Stimulated activated CD8-positive, alpha-beta memory T cell treated with anti-CD3 and anti-CD28 coated beads, Interleukin-7, amount 100 ng/mL, for 48 hours (primary cell): ENCODE measurements around the gene TMEM167A.
A peak's percentile ranks its signal among the peaks of the same experiment; 100 is the strongest.

Experiments used
- DNase-seq, 2 donors: peaks; one replicate each; pipeline ENCODE4 v3.0.0-alpha.2; 2020; ENCODE audit warnings: low read depth in 1 of 2; ENCODE audit errors: extremely low read depth in 1 of 2

The TMEM167A gene

DNA sequence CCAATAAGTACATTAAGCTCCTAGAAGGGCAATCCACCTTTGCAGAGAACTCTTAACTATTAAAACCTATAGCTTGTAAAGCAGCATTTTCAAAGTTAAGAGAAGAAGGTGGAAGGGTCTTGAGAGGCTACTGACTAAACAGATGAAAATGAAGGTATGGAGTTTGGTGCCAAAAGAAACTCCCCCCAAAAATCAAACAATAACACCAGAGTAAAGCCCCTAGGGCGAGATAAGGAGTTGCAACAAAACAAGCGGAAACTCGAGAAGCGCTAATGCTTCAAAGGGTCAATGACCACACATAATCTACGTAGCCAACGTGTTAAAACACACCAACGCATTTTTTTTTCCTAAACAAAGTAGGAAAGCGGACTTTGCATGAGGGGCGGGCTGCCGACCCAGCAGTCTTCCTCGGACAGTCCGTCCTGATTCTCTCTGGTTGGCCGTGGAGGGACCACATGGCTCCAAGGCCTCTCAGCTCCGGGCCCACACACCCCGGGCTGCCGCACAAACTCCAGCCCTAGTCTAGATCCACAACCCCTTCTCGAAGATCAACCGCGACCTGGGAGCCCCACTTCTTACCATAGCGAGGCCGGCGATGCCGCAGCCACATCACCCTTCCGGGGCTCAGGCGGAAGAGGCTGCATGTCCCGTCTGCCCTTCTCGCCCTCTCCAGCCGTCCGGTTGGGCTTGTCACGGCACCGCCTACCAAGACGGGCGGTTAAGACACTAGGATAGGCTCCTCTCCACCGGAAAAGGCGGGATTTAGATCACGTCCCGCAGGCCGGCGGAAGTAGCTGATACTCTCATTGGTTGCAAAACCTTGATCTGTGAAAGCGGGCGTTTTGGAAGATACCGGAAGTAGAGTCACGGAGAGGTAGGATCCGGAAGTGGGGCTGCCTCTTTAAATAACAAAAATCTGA is at the start of gene TMEM167A, which contains the start of gene XRCC4:
Gene TMEM167A, minus strand, starts transcription at position 653 of the 920 bp plus-strand sequence. Its CDS starts 71 bp downstream, at position 582.
Gene XRCC4, plus strand, starts transcription at position 806 of the 920 bp plus-strand sequence. CDS start 27,373 bp downstream, outside the sequence.
- DNase-seq, result peak; percentile 83 to 95

GRCh38 chr5:83126501-83126900 is 49.3 kb upstream of the TMEM167A start:
- no peak for DNase-seq

DNA sequence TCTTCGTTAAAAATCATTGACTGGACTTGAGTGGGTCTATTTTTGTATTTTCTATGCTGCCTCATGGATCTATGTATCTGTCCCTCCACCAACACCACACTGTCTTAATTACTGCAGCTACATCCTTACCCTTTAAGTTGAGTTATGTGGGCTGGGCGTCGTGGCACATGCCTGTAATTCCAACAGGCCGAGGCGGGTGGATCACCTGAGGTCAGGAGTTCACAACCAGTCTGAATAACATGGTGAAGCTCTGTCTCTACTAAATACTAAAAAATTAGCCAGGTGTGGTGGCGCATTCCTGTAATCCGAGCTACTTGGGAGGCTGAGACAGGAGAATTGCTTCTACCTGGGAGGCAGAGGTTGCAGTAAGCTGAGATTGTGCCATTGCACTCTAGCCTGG is 48.4 kb upstream of the TMEM167A start:
- no peak for DNase-seq

GRCh38 chr5:83124593-83124992 is 47.4 kb upstream of the TMEM167A start:
- no peak for DNase-seq

DNA sequence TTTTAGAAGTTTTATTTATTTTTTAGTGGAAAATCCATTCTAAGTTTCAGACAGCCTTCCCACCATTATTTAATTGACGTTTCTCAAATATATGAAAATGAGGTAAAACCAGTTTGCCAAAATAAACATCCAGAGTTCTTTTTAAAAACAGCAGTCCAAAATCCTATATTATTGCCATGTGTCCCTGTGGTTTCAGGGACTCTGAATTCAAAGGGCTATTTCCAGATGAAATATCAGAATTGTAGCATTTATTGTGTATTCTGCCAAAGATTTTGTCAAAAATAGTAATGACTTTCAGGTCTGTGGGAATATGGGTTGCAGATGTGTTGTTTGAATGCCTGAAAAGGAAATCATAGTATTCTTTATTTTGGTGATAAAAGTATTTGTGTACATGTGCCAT is 41.8 kb upstream of the TMEM167A start:
- DNase-seq, result no peak

GRCh38 chr5:83118471-83118870 is 41.3 kb upstream of the TMEM167A start:
- no peak for DNase-seq

- DNase-seq, result no peak
These were observed 38.6 kb upstream of the TMEM167A start for GRCh38 chr5:83115816-83116215.

DNA sequence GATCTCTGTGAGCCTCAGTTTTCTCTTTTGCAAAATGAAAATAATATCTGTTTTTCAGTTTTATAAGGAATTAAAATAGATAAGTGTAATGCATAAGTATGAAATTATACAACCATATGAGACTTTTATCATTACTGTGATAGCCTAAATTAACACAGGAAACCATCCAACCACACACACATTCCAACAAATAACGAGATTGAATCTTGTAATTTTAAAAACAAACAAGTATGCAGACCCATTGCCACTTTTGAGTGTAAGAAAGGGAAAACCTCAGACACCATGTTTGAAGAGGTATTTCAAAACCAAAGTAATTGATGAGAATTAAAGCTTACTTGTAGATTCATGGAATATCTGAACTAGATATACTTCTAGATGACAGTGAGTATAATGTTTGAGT is 32.2 kb upstream of the TMEM167A start:
- no peak for DNase-seq

DNA sequence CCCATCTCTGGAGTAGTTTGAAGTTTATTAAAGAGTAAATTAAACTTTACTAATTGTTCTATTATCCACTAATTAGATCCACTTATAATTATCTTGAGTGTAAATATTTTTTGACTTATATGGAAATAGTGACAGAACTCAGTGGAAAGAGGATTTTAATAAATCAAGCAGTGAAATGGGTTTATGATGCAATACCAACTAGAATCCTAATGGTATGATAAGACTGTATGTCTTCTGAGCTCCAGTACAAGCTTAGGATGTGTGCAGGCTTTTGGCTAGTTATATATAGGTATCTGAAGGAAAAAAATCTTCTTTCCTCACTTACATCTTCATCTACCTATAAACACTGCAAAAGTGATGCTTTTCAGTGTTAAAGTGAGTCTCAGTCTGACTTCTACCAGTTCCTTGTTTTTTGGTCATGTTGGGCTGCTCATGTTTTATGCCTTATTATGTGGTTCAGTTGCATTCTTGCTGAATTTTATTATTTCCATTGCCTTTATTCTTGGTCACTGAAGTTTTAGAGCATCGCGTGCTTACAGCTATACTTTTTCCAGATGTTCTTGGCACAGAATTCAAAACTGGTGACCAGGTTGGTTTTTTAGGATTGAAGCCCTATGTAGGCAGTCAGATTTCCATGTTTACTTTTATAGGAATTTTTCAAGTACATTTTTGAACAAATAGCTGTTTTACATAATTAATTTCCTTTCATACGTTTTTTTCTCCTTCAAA is 30.7 kb upstream of the TMEM167A start:
- DNase-seq, result no peak

DNA sequence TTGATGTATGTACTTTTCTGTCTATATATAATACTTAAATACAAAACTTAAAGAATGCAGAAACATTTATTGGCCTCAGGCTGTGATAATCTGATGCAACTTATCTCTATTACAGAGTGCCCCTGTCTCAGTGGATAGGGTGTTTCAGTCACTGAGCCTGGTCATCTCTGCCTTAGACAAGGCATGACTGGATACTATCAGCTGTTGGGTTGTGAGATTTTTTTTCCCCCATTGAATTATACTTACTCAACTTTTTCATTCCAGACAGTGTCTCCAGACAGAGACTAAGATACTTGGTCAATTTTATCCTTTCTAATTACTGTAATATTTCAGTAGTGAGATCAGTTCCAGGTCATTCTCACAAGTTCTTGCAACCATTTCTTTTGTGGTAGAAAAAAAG is 26.8 kb upstream of the TMEM167A start:
- DNase-seq, result no peak

- no peak for DNase-seq
These were observed 25.3 kb upstream of the TMEM167A start for GRCh38 chr5:83102364-83102980.

DNA sequence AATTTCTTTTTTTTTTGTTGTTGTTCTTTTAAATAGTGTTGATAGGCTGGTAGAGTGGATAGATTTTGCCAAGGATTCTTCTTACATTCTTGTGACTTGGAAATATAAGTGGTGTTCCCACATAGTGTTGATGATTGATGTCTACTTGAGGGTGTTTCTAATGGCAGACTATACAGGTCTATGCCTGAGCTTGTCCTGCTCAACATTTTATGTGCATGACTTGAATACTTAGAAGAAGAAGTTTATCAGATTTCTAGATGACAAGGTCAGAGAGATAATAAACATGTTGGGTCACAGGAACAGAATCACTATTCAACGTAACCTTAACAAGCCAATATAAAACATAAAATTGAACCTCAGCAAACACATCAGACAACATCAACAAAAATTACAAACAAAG is 24.3 kb upstream of the TMEM167A start:
- DNase-seq, result no peak

DNA sequence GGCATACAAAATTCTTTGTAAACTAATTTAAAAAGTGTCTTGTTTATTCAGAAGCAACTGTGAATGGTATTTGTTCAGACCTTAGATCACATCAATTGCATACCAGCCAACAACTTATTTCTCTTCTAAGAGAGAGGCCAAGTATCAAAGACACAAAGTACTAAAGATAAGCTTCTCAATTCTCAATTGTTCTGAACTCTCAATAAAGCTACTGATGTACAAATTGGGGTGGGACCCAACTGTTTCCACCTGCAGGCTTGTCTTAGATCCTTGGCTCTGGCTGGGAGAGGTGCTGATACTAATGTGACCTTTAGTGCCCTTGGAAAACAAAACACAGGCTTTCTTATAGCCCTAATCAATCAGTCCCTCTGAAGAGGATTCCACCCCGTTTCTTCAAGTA is 22.3 kb upstream of the TMEM167A start:
- no peak for DNase-seq

DNA sequence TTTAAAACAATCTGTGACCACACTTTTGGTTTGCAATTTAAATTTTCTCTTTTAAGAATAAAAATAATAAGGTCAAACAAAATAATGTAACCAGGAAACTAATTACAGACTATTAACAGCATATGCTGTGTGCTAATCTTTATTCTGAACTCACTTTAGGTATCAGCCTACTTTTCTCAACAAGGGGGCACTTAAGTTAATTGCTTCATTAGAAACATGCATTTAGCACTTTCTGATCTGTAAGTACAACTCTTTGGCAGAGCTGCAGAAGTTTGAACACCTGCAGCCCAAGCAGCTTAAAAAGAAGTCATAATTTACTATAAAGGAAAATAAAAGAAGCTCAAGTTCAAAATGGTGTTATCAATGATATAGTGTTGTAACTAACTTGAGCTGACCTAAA is 21.8 kb upstream of the TMEM167A start:
- no peak for DNase-seq

DNA sequence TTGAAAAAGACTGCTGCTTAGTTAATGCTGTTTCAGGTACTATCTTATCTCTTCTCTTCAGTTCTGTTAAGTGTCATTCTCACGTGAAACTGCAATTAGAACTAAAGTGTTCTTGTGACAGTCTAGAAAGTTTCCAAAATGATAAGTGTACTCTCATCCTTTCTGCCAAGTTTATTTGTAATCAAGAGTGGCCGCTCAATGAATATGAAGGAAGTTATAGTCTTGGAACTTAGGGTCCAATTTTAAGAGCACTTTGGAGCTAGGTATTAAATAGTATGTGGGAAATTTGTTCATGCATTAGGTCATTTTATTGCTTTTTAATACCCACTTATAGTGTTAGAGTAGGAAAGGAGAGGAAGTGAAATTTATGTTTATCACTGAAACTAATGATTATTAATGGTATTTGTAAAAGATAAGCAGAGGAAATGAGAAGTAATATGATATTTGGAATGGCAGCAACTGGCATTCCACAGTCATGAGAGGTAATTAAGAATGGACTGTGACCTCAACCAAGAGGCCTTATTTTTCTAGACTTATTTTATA is 20.6 kb upstream of the TMEM167A start:
- DNase-seq, result no peak

GRCh38 chr5:83096660-83097339 is 19.6 kb upstream of the TMEM167A start:
- DNase-seq, result no peak

DNA sequence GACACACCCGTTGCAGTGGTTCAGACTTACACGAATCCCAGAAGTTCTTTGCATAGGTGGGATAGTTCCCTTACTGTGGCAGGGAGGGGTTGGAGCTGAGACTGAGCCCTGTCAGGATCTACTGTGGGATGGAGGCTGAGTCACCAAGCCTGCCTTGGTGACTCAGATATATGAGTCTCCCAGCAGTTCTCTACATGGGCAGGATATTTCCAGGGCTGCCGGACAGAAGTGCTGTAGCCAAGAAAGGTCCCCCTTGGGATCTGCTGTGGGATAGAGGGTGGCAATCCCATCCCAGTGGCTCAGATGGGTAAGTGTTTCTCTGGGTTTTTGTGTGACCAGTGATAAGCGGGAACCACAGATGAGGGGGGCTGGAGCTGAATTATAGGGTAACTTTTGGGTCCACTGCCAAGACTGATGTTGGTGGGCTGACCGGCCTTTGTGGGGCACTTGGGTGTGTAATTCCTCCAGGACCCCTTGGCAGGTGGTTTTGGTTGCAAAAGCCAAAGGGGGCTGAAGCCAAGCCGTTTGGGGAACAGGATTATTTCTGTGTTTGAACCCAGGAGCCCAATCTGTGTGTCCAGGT is 18.9 kb upstream of the TMEM167A start:
- no peak for DNase-seq

DNA sequence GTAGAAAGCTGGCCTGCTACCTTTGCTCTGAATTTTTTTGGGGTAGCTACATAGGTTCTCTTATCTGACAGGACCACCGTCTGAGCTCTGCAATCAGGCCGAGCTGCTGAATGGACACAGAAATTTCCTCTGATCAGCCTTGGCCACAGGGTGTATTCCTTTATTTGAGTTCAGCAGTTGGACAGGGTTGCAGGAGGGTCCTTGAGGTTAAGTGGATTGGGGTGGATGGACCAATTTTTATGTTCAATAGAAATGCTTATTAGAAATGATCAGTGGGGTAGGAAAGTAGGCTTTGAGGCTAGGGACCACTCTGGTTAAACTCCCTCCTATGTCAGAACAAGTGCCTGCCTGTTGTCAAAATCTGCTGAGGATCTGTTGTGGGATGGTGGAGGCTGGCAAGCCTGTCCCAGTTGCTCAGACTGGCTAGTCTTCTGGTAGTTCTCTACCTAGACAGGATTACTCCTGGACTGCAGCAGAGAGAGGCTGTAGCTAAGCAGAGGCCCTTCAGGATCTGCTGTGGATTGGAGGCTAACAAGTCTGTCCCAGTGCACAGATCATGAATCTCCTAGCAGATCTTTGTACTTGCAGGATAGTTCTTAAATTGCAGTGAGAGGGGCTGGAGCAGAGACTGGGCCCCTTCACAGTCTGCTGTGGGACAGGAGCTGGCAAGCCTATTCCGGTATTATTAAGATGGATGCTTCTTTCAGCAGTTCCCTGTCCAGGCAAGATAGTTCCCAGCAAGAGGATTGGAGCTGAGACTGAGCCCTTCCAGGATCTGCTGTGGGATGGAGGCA is 18.2 kb upstream of the TMEM167A start:
- DNase-seq, result no peak

DNA sequence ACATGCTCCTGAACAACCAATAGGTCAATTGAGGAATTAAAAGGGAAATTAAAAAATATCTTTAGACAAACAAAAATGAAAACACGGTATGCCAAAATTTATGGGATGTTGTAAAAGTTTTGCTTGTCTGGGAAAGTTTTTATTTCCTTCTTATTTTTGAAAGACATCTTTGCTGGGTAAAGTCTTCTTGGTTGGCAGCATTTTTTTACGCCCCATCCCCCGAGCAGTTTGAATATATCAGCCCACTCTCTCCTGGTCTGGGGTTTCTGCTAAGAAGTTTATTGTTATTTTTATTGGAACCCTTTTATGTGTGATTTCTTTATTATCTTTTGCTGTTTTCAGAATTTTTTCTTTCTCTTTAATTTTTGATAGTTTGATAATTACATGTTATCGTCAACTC is 16.5 kb upstream of the TMEM167A start:
- no peak for DNase-seq
